Stimulated activated CD8-positive, alpha-beta memory T cell treated with anti-CD3 and anti-CD28 coated beads, Interleukin-12 subunit alpha, Interleukin-12 subunit beta, amount 100 ng/mL, for 1 hour (primary cell): ENCODE data around the gene ACBD6.

Experiments
- DNase-seq: peaks from one replicate; pipeline ENCODE4 v3.0.0-alpha.2; 2020; ENCODE audit warnings: low read depth

Gene ACBD6

DNA sequence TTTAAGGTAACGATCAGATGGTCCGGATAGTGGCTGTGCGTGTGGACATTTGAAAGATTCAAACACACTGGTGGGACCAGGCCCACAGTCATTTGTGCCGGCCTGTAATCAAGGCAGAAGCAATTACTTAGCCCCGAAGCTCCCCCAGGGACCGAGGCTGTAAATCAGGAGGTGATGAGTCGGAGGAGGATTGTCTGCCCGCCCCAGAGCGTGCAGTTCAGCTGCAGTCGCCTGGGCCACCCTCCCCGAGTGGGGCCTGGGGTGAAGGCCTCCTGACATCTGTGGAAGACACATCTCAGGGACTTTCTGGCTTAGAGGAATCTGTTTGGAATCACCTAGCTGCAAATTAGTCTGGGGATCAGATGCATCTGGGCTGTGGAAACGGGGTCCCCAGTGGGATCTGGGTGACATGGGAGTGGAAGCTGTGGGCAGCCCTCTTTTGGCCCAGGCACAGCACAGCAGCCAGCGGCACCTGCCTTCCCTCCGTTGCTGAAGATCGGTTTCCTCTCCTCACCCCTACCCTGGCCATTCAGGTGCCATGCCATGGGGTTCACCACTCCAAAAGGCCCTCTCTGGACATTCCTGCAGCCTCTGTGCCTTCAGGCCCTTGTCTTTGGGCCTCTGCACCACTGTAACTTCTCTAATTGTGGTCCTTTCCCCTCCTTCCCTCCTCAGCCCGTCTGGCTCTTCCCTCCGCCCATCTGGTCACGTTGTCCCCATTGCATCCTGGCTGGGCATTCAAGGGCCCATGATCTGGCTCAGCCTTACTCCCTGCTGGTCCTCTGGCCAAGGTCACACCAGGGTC is 246.6 kb downstream of the ACBD6 start:
- DNase-seq, result no peak

DNA sequence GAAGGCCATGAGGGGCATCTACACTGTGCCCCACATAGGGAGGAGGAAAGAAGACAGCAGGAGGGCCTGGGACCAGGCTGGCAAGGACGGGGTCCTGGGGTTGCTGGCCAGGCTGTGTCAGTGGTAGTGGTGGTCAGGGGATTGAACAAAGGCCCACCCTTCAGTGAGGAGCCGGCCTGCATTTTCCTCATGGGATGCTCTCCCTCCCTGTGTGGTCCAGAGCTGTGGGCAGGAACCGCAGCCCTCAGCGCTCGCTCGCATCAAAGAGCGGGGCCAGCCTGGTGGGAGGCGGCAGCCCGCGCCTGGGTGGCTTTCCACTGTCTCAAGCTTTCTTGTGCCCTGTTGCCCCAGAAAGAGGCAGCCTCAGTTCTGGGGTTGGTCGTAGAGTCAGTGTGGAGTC is 247.5 kb downstream of the ACBD6 start:
- DNase-seq, result no peak

DNA sequence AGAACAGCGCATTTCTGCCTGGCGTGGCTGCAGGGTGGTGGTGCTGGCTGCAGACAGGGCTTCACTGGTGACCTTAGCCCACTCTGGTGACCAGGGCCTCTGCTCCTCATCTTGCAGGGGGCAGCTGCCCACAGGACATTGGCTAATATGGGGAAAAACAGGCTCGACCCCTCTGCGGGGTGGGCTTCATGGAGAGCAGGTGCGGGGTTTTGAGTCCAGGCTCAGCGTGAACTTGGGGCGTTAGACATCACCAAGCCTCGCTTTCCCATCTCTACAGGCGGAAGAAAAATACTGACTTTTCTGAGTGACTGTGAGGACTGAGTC is 247.9 kb downstream of the ACBD6 start:
- DNase-seq, result no peak

DNA sequence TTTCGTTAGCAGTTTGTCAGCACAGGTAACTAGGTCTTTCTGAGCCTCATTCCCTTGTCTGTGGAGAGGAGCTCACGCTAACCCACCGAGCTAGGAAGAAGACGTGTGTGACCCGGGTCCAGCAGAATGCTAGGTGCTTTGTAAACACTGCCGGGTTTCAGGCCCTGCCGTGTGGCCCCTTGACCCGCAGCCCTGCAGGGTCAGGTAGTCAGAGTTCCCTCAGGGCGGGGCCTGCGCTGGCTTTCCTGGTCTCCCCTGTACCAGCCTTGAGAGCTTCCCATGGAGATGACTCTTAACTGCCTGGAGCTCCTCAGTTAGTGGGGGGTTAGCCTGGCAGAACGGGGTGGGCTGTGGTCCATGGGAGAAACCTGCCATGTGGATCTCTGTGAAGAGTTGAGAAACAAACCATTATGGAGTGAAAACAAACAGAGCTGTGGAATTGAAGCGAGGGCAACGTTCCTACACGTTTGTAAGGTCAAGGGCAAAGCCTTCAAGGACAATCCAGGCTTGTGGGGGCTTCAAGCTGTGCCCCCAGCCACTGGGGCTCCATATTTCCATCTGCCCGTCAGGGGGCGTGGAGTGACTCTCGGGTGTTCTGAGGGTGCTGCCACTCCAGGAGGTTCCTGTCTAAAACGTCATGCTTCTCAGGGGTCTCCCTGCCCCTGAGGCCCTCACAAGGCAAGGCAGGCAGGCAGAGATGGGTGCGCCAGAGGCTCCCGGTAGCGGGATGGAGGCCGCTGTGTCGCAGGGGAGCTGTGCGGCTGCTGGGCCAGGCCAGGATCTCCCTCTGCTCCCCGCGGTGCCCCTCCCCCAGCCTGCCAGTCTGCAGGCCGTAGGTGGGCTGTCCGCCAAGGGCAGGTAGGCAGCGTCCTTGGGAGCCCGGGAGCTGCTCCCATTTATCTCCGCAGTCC is 248.5 kb downstream of the ACBD6 start:
- no peak for DNase-seq

DNA sequence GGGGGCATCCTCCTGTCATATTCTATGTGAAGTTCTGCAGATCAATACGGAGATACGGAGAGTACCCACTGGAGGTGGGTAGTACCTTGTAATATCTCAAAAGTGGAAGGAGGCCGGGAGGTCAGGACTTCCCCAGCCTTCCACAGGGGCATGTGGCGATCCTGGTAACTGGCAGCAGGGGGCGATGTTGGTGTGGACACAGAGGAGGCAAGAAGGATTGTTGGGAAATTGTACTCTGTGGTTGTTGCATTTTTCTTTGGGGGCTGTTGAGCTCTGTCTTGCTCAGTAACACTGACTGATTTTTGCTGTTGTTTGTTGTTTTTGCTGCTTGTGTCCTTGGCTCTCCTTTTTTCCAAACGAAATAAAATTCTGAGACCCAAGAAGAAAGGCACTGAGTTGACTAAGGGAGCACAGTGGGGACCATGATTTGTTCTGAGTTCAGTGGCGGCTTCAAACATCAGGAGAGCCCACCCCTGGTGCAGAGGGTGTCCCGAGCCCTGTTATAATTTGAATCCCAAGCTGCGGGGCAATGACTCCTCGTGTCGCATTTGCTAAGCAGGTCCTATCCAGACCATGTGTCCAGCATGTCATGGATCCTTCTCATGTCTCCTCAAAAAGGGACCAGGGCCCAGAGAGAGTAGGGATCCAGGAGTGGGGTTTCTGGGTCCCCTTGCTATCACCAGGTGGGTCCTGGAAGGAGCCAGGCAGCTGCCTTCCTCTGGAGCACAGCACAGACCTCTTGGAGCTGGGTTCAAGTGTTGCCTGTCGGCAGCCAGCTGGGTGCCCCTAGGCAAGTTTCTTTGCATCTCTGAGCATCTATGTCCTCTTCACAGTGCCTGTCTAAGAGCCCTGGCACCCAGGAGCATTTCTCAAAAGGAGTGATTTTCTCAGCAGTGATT is 249.5 kb downstream of the ACBD6 start:
- DNase-seq, result peak; percentile 37

DNA sequence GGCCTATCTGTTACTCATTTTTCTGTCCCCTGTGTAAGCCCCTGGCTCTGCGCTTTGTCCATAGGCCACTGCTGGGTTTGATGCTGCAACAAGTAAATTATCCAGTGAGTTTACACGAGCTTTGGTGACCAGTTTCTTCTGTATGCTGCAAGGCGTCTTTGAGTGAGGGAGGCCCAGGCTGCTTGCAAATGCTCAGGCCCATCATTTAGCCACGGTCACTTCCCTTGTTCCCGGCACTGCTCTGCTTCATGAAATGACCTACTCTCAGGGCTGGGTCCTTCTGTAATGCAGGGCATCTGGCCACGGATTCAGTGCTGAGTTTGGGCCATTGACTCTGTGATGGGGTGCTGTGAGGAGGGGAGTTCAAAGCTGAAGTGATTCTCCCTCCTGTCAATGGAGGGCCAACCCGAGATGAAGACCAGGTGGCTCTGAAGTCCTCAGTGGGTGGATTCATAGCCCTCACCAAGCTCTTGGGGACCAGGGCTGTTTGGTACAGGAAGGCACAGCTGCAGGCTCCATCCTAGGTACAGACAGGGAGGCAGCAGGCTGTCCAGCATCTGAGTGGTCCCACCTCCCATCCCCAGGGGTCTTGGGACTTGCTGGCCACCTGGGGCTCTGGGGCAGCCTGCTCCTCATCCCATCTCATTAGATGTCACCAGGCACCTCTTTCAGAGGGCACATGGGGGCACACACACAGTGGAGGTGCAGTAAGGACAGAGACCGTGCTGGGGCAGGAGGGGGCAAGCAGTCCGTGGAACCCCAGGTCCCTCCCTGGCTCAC is 250.7 kb downstream of the ACBD6 start:
- DNase-seq, result no peak

DNA sequence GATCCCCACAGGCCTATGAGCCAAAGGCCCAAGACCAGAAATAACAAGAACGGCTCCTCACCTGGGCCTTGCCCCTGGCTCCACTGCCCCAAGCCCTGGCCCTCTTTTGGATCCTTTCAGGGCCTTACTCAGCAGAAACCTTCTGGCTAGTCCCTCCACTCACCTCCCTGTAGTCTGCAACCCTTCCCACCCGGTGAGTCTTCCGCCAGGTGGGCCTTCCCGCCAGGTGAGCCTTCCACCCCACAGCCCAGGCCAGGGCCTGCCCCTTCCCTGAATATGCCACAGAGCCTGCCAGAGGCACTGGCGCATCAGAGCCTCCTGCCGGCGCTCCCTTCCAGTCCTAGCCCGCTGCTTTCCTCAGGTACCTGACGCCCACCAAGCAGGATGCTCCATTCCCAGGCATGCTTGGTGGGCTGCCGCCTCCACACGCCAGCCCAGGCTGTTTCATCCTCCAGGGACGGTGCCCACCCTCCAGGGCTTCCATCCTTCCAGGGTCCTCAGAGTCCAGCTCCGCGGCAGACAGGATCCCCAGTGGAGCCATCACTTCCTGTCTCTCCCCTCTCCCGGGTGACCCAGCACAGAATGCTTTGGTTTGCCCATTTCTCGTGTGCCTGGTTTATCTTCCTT is 251.4 kb downstream of the ACBD6 start:
- DNase-seq, result no peak

DNA sequence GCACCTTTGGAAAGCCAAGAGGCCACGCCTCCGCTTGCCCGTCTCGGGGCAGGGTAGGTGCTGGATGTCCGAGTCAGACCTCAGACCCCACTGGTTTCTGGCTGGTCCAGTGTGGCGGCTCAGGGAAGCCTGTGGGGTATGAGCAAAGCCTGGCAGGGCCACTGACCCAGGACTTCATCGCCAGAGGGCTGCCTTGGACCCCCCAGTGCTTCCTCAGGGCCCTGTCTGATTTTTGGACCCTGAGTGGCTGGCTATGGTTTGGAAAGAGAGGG is 251.9 kb downstream of the ACBD6 start:
- DNase-seq, result no peak

DNA sequence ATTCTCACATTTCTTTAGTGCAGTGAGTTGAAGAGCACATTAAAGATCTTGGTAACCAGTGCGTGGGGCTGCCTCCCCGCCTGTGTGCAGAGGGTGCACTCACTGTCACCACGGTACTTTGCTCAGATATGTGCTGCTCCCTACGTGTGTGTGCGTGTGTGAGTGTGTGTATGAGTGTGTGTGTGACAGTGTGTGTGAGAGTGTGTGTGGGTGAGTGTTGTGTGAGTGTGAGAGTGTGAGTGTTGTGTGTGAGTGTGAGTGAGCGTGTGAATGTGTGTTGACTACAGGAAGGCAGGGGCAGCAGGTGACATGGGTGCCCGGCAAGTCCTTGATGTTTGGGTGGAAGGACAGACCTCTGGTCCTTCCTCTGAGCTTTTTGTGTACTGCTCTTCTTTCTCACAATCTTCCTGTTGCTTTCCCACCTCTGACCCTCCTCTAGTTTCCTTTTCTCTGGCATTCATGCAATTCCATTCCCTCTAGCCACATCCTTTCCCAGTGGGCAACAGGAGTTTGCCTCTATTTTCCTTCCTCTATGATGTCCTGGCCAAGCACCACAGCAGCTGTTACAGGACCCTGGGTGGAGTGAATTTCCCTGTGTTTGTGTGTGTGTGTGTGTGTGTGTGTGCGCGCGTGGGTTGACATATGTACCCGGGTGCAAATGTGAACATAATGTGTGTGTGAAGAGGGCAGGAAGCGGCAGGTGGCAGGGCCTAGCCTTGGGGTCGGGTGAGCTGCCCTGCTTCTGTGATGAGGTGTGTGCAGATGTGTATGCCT is 252.5 kb downstream of the ACBD6 start:
- DNase-seq, result no peak

DNA sequence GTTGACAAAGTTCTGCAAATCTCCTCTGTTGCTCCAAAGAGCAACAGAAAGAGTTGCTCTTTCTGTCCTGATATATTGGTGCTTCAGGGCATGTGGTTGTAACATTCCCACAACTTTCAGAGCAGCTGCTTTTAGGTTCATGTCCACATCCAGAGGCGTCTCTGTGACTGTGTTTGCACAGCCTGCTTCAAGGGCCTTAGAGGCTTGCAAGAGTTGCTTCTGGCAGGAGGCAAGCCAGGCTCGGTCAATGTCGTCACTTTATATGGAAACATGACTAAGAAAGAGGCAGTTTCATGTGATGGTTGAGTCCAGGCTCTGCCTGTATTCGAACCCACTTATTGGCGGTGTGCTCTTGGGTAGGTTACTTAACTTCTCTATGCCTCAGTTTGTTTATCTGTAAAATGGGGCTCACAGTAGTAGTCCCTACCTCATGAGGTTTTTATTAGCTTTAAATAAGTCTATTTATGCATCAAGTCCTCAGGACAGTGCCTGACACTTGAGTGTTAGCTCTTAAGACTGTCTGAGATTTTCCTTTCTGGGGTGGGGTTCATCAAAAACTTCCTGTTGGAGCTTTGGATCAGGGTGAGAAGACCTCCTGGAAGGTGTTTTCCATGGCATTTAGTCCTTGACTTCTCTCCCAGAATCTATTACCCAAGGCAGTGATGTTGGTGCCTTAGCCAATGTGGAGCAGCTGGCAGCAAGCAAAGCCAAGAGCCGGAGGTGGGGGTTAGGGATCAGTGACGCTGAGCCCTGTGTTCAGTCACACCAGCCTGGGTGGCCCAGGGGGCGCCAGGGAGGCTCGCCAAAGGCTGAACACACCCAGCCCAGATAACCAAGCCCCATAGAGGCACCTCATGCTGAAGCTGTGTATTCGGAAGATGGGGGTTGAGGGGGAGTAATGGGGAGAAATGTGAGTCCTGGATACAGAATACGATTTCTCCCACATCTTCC is 253.4 kb downstream of the ACBD6 start:
- DNase-seq, result no peak

DNA sequence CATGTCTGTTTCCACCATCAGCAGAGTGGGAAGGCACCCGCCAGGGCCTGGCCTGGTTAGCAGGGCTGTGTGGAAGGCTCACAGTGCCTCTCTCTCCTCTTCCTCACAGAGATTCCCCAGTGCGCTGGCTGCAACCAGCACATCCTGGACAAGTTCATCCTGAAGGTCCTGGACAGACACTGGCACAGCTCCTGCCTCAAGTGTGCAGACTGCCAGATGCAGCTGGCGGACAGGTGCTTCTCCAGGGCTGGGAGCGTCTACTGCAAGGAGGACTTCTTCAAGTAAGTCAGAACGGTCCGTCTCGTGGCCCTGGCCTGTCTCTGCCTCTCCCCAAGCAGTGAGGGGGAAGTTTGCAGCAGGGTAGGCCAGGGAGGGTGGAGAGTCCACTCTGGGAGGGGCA is 254.2 kb downstream of the ACBD6 start:
- no peak for DNase-seq

DNA sequence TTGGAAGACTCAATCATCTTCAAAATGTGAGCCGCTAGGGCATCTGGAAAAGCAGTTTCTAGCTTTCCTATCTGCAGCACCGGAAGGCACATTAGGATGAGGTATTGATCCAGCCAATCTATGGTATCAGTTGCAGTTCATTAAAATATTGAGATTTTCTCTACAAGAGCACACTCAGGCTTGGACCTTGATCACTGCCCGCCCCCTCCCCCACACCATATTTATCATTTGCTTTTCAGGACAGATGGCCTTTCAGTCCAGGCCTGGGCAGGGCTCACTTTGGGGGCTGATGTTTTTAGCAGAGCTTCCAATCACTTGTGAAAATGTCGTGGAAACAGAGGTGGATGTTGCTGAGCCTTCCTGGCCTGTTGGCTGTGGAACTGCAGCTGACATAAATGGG is 254.8 kb downstream of the ACBD6 start:
- no peak for DNase-seq

DNA sequence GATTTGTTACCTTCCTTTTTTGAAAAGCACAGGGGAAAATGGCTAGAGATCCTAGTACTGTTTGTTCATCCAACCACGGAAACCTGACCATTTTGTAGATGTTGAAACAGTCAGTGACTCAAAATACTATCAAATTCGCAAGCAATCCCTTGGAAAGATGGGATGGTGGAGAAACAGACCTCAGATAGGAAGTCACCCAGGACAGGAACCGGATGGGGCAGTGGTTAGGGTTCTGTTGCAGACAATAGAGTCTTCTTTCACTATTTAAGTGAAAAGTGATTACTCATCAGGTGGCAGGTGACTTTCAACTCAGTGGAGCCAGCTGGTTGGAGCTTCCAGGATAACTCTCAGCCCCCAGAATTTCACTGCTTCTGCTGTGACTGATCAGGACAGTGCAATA is 255.3 kb downstream of the ACBD6 start:
- no peak for DNase-seq

DNA sequence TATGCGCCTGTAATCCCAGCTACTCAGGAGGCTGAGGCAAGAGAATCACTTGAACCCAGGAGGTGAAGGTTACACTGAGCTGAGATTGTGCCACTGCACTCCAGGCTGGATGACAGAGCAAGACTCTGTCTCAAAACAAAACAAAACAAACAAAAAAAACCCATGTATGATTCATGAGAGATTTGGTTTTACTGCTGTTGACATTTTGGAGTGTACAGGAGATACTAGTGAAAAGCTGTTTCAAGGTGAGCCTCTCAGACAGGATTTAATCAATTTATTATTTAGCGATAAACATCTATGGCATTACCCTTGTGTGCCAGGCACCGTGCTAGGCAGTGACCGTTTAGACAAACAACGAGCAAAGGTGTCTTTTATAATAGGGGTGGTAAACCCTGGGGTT is 255.8 kb downstream of the ACBD6 start:
- DNase-seq, result no peak

DNA sequence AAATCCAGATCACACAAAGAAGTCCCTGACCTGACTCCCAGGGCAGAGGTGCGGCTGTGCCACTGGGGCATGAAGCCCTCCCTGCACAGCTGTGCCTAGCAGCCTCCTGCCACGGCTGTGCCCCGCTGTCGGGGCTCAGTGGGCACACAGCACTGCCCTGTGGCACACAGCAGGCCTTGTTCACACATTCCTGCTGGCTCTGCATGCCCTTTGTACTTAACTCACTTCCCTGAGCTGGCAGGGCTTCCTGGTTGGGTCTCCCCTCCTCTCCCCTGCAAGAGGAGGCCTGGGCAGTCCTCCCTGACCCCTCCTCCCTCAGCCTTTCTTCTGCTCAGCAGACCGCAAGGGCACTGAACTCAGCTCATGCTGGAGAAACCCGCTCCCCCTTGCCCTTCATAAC is 257.5 kb downstream of the ACBD6 start:
- no peak for DNase-seq

DNA sequence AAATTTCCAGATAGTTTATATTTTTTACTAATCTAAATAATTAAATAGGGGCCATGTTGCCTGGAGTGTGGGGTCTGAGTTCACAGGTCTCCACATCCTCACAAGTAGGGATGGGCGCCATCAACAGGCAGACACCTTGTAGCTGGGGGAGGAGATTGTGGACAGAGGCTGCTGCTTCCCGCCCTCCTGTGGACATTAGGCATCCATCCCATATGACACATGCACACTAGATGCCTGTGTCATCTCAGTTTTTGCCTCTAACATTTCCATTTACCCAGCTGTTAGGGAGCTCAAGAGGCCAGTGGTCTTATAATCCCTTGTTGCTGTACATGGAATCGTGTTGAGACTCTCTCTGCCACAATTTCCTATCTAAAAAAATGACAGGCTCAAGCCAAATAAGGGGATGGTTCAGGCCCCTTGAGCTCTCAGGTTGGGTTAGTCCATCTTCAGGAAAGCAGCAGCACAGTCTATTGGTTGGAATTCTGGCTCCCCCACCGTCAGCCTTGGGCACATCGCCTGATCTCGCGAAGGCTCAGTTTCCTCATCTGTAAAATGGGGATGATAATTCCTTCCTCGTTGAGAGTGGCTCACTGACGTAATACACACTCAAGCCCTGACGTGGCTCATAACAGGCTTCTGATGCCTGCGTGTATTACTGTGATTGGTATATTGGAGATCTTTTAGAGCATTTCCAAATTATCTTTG is 258.7 kb downstream of the ACBD6 start:
- no peak for DNase-seq

DNA sequence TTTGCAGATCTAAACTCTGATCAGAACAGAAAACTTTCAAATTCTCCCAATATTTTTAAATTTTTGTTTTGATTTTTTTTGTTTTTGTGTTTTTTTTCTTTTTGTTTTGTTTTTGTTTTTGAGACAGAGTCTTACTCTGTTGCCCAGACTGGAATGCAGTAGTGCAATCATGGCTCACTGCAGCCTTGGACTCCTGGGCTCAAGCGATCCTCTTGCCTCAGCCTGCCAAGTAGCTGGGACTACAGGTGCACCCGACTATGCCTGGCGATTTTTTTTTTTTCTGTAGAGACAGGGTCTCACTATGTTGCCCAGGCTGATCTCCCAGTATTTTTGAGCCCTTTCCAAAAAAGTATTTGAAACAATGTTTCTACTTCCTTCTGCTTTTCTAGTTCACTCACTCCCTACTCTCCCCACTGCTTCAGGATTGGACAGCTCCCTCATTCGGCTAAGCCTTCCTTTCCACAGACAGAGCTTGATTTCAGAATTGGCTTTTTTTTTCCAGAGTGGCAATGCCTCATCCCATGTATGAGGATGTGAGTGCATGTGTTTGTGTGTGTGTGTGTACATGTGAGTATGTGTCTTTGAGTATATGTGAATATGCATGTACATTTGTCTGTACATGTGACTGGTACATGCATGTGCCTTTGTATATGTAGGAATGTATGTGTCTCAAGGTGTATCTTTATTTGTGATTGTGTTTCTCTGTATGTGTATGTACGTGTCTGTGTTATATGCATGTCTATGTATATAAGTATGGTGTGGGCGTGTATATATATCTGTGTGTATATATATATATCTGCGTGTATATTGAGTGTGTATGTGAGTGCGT is 260.4 kb downstream of the ACBD6 start:
- DNase-seq, result no peak
